Amniotic stem cell (primary cell): ENCODE results near the gene BCDIN3D.

ENCODE experiments used
- DNase-seq: peaks from one replicate; lab custom pipeline; 2025; lab: John Stamatoyannopoulos, UW

The BCDIN3D gene

GRCh38 chr12:49819786-49820185 is 23.1 kb downstream of the BCDIN3D start:
- no peak for DNase-seq

- DNase-seq: no peak
These were observed 24.5 kb downstream of the BCDIN3D start for GRCh38 chr12:49818241-49818895.

GRCh38 chr12:49813131-49813530 is 29.8 kb downstream of the BCDIN3D start:
- no peak for DNase-seq

- DNase-seq: no peak
These were observed 30.9 kb downstream of the BCDIN3D start for GRCh38 chr12:49811961-49812401.

GRCh38 chr12:49811136-49811535 is 31.8 kb downstream of the BCDIN3D start:
- no peak for DNase-seq

- DNase-seq: no peak
These were observed 33.0 kb downstream of the BCDIN3D start for GRCh38 chr12:49809906-49810389.

- no peak for DNase-seq
These were observed 33.5 kb downstream of the BCDIN3D start for GRCh38 chr12:49809381-49809905.

- DNase-seq: no peak
These were observed 34.1 kb downstream of the BCDIN3D start for GRCh38 chr12:49808686-49809380.

GRCh38 chr12:49807991-49808580 is 34.8 kb downstream of the BCDIN3D start:
- DNase-seq: no peak

GRCh38 chr12:49806877-49807276 is 36.0 kb downstream of the BCDIN3D start:
- DNase-seq: no peak

GRCh38 chr12:49806321-49806813 is 36.5 kb downstream of the BCDIN3D start:
- no peak for DNase-seq

GRCh38 chr12:49805409-49805808 is 37.5 kb downstream of the BCDIN3D start:
- DNase-seq: no peak

GRCh38 chr12:49804821-49805220 is 38.1 kb downstream of the BCDIN3D start:
- no peak for DNase-seq

GRCh38 chr12:49803693-49804450 is 39.0 kb downstream of the BCDIN3D start:
- no peak for DNase-seq

GRCh38 chr12:49801141-49802063 is 41.5 kb downstream of the BCDIN3D start:
- DNase-seq: no peak

- DNase-seq: no peak
These were observed 42.3 kb downstream of the BCDIN3D start for GRCh38 chr12:49800421-49801140.

GRCh38 chr12:49798934-49799333 is 44.0 kb downstream of the BCDIN3D start:
- DNase-seq: no peak

GRCh38 chr12:49798248-49798647 is 44.7 kb downstream of the BCDIN3D start:
- DNase-seq: no peak

GRCh38 chr12:49797449-49797776 is 45.5 kb downstream of the BCDIN3D start:
- no peak for DNase-seq
